ENCODE measurements around the gene MAB21L4.

GRCh38 chr2:240933048-240933965, 37.4 kb upstream of the MAB21L4 start:
- TF ChIP-seq CTCF (IDR thresholded peaks at IDR 0.05; ENCODE audit: low read depth, low read length, poor library complexity, severe bottlenecking) (no peak), EZH2phosphoT487 (IDR thresholded peaks at IDR 0.05; ENCODE audit: borderline replicate concordance, low read length) (no peak)

All from DOHH2 (cell line).